Measurements from ENCODE around the gene SCN9A. TPM values are rescaled to one million over a fixed set of nuclear protein-coding genes. Genes with fewer than 3 reads are reported as not detected.

SCN9A gene
- total and polyA plus RNA-seq, 10 of the 15 experiments (the other 5 are each of a cell fraction or from before 2014, with no cell fraction given), result 0.04 to 0.08 (median 0.08) TPM; not detected in 7

GRCh38 chr2:166223298-166223697, 152.4 kb downstream of the SCN9A start:
- Histone ChIP-seq H4K20me1 (ENCODE audit: control insufficient read depth, insufficient read depth) (no peaks in the 10 kb centered on the region), H3K36me3 (ENCODE audit: control insufficient read depth in 2 of 2, insufficient read depth in 2 of 2, low read length in 1 of 2) (no peaks in the 10 kb centered on the region), H3K27ac (ENCODE audit: control insufficient read depth, insufficient read depth) (no peak overlapping the region), H3K79me2 (ENCODE audit: control insufficient read depth, insufficient read depth, low read length) (no peaks in the 10 kb centered on the region), H3K4me1 (ENCODE audit: control insufficient read depth, insufficient read depth, low read length) (no peaks in the 10 kb centered on the region), H2AFZ (ENCODE audit: control insufficient read depth, low read depth, low read length) (no peak overlapping the region), H3K4me3 (no peak overlapping the region), H3K9me3 (replicated peaks; ENCODE audit: control insufficient read depth, insufficient read depth, low read length) (no peaks in the 10 kb centered on the region), H3K4me2 (ENCODE audit: control insufficient read depth, insufficient read depth) (no peak overlapping the region), H3K9ac (ENCODE audit: control insufficient read depth, insufficient read depth, low read length) (no peak overlapping the region), H3K27me3 (replicated peaks in 1 of 2; ENCODE audit: control insufficient read depth in 2 of 2, insufficient read depth in 2 of 2, low read length in 1 of 2) (no peaks in the 10 kb centered on the region)
- in situ Hi-C loops (cut with MboI) (no loop called here), intact Hi-C loops (cut with micrococcal nuclease; ENCODE audit: unreplicated experiment) (no loop called here)
- TF ChIP-seq ATF7 (IDR thresholded peaks at IDR 0.05; ENCODE audit: low read depth) (no peak), EZH2 (IDR thresholded peaks at IDR 0.05; ENCODE audit: borderline replicate concordance, control insufficient read depth, low read depth, low read length) (no peak), PAX5 (IDR thresholded peaks at IDR 0.05; ENCODE audit: borderline replicate concordance, low read depth, low read length) (no peak), SUPT20H (IDR thresholded peaks at IDR 0.05; ENCODE audit: borderline replicate concordance, control insufficient read depth, low read depth, low read length) (no peak), SUZ12 (IDR thresholded peaks at IDR 0.05; ENCODE audit: unreplicated experiment) (no peak), CEBPB (IDR thresholded peaks at IDR 0.05; ENCODE audit: borderline replicate concordance in 1 of 2, low read depth in 2 of 2, low read length in 2 of 2) (no peak), CTCF (IDR thresholded peaks at IDR 0.05 in 2 of 3, conservative IDR thresholded peaks at IDR 0.05 in 1 of 3; ENCODE audit: control insufficient read depth in 2 of 3, extremely low read depth in 1 of 3, insufficient read depth in 1 of 3, low read depth in 3 of 3, low read length in 3 of 3) (no peak), CEBPZ (IDR thresholded peaks at IDR 0.05; ENCODE audit: low read depth, low read length) (no peak), BRCA1 (IDR thresholded peaks at IDR 0.05; ENCODE audit: low read depth, low read length) (no peak), RCOR1 (conservative IDR thresholded peaks at IDR 0.05; ENCODE audit: low read depth, low read length) (no peak), ETV6 (conservative IDR thresholded peaks at IDR 0.05 in 1 of 2, IDR thresholded peaks at IDR 0.05 in 1 of 2; ENCODE audit: borderline replicate concordance in 1 of 2, low read depth in 1 of 2) (no peak)
- ATAC-seq, result no peak
- CTCF ChIA-PET, result no interaction called here
- POLR2A ChIA-PET, result no interaction called here
- no peak for DNase-seq (ENCODE audit: low read depth, low spot score)
- BruUV-seq (replicated peaks), result no TSS peak
- FAIRE-seq, result no peak
- RAD21 ChIA-PET (ENCODE audit: unreplicated experiment), result no interaction called here
- WGBS (ENCODE audit: insufficient coverage, insufficient replicate concordance, low lambda C conversion rate, missing lambda C conversion rate), result 8% methylated on average over 4 of the region's 4 CpGs
- SMC1A ChIA-PET (ENCODE audit: uncharacterized antibody, unreplicated experiment), result no interaction called here

Data from GM12878 (cell line).